Fibroblast of skin of right biceps (primary cell): ENCODE measurements around the gene ADGRF4.
A peak's percentile ranks its signal among the peaks of the same experiment; 100 is the strongest.
"Not testable (repeated sequence)": the region's sequence is repeated elsewhere in the genome, so short reads cannot be mapped to it uniquely, and the experiment has no call there.

ENCODE experiments used
- DNase-seq: peaks from one replicate; pipeline ENCODE4 v3.0.0-alpha.2; 2013

ADGRF4 gene

GRCh38 chr6:47740714-47741113 is 42.3 kb downstream of the ADGRF4 start:
- DNase-seq = no peak

- peak; percentile 12 for DNase-seq
These were observed 43.4 kb downstream of the ADGRF4 start for GRCh38 chr6:47741807-47742206.

- peak; percentile 40 for DNase-seq
These were observed 45.4 kb downstream of the ADGRF4 start for GRCh38 chr6:47743744-47744143.

GRCh38 chr6:47745269-47745668 is 46.9 kb downstream of the ADGRF4 start:
- DNase-seq = not testable (repeated sequence)

GRCh38 chr6:47749757-47750156 is 51.4 kb downstream of the ADGRF4 start:
- no peak for DNase-seq

- no peak for DNase-seq
These were observed 54.4 kb downstream of the ADGRF4 start for GRCh38 chr6:47752801-47753200.

GRCh38 chr6:47759364-47759763 is 61.0 kb downstream of the ADGRF4 start:
- DNase-seq = no peak

- DNase-seq = no peak
These were observed 64.1 kb downstream of the ADGRF4 start for GRCh38 chr6:47762502-47762901.

GRCh38 chr6:47766445-47766844 is 68.1 kb downstream of the ADGRF4 start:
- DNase-seq = no peak

- no peak for DNase-seq
These were observed 68.7 kb downstream of the ADGRF4 start for GRCh38 chr6:47767102-47767501.

GRCh38 chr6:47769982-47770381 is 71.6 kb downstream of the ADGRF4 start:
- no peak for DNase-seq
